ENCODE results near the gene E2F4. TPM values are rescaled to one million over a fixed set of nuclear protein-coding genes. Genes with fewer than 3 reads are reported as not detected.

E2F4 gene
- total and polyA plus RNA-seq, 2 of the 8 experiments (the other 6 are each of a cell fraction or from before 2014, with no cell fraction given) = 79.9 to 157 TPM

GRCh38 chr16:67157892-67158635 is 33.9 kb upstream of the E2F4 start (continued):
- no peak for TF ChIP-seq EP300 (IDR thresholded peaks at IDR 0.05; ENCODE audit: borderline replicate concordance in 1 of 2, low read depth in 2 of 2, low read length in 2 of 2)
- no peak for TF ChIP-seq SAP30 (IDR thresholded peaks at IDR 0.05; ENCODE audit: insufficient read depth, insufficient replicate concordance, low read length)
- no peak for TF ChIP-seq JUN (IDR thresholded peaks at IDR 0.05; ENCODE audit: low read depth, low read length)
- TF ChIP-seq SUZ12 (IDR thresholded peaks at IDR 0.05; ENCODE audit: low read length) = peak; percentile 10; the same call in 1 of the 2 replicates
